Spleen (tissue), 7 donors: Measurements from ENCODE around the gene KIF14.

ENCODE experiments used
- POLR2A ChIP-seq, 3 donors: fragments of 450-650 bp; IDR thresholded peaks; one replicate each; pipeline ENCODE4 v1.5.1; 2017; ENCODE audit warnings: antibody characterized with exemption in 3 of 3, mild to moderate bottlenecking in 1 of 3
- POLR2AphosphoS5 ChIP-seq, 3 donors: sonication (generic); formaldehyde crosslinking; IDR thresholded peaks; one replicate each; pipeline ENCODE4 v1.5.1; 2017; ENCODE audit warnings: antibody characterized with exemption in 3 of 3
- TF ChIP-seq, protein P1 (sequence below), 11 experiments: fragments of 200-600 bp in 7 of 11; fragments of 450-650 bp in 4 of 11; sonication (generic) in 4 of 11; IDR thresholded peaks in 8 of 11; conservative IDR thresholded peaks in 3 of 11; 1 replicate in 7 of 11; 2 replicates in 4 of 11; pipeline versions ENCODE4 v1.4.0 to v1.8.0; 2016 to 2021; ENCODE audit warnings: antibody characterized with exemption in 11 of 11, inconsistent platforms in 4 of 11, mild to moderate bottlenecking in 1 of 11
- donor health status: DM: no; HTN: no; CAD: no; lungs with moderate emphysema.
- donor health status: DM: no; HTN: no; CAD: no.
- donor health status: DM: no; HTN: no; CAD: no.

DNA sequence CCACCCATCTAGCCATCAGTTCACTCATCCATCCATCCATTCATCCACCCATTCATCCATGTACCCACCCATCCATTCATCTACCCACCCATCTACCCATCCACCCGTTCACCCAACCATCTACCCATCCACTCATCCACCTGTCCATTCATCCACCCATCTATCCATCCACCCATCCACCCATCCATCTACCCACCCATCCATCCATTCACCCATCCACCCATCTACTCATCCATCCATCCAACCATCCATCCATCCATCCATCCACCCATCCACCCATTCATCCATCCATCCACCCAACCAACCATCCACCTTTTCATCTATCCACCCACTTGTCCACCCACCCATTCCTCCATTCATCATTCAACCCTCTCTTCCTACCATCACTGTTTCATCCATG, 80.3 kb downstream of the KIF14 start:
- TF ChIP-seq, protein P1, sequence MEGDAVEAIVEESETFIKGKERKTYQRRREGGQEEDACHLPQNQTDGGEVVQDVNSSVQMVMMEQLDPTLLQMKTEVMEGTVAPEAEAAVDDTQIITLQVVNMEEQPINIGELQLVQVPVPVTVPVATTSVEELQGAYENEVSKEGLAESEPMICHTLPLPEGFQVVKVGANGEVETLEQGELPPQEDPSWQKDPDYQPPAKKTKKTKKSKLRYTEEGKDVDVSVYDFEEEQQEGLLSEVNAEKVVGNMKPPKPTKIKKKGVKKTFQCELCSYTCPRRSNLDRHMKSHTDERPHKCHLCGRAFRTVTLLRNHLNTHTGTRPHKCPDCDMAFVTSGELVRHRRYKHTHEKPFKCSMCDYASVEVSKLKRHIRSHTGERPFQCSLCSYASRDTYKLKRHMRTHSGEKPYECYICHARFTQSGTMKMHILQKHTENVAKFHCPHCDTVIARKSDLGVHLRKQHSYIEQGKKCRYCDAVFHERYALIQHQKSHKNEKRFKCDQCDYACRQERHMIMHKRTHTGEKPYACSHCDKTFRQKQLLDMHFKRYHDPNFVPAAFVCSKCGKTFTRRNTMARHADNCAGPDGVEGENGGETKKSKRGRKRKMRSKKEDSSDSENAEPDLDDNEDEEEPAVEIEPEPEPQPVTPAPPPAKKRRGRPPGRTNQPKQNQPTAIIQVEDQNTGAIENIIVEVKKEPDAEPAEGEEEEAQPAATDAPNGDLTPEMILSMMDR (IDR thresholded peaks at IDR 0.05 in 8 of 11, conservative IDR thresholded peaks at IDR 0.05 in 3 of 11), result no peak
- TF ChIP-seq POLR2AphosphoS5 (IDR thresholded peaks at IDR 0.05), result no peak
- no peak for TF ChIP-seq POLR2A (IDR thresholded peaks at IDR 0.05)
